ENCODE data around the gene SERPINA12.
A peak's percentile ranks its signal among the peaks of the same experiment; 100 is the strongest.

Gene SERPINA12

DNA sequence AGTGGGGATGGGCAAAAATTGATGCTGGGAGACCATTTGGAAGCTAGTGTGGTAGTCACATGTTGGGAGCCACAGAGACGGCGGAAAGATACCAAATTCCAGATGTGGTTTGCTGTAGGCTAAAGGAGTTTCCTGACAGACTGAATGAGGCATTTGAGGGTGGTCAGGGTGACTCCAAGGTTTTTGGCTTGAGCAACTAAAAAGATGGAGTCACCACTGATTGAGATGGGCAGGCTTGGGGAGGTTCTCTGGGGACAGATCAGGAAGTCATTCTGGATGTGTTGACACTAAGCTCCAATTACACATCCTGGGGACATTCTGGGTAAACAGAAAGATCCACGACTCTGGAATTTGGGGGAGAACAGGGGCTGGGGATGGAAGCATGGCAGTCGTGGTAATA lies 17.8 kb downstream of the SERPINA12 start:
- no peak for DNase-seq (ENCODE audit: low read depth)
- no peak for TF ChIP-seq CTCF (IDR thresholded peaks at IDR 0.05; ENCODE audit: low read length, missing control alignments)
- H3K4me3 ChIP-seq (replicated peaks; ENCODE audit: low read depth, low read length) = no peak overlapping the region

- no peak for DNase-seq (ENCODE audit: low read depth)
- no peak overlapping the region for H3K4me3 ChIP-seq (replicated peaks; ENCODE audit: low read depth, low read length)
- no peak for TF ChIP-seq CTCF (IDR thresholded peaks at IDR 0.05; ENCODE audit: low read length, missing control alignments)
These were observed 19.9 kb downstream of the SERPINA12 start for GRCh38 chr14:94489336-94489735.

GRCh38 chr14:94486883-94487282 lies 22.4 kb downstream of the SERPINA12 start:
- H3K4me3 ChIP-seq (replicated peaks; ENCODE audit: low read depth, low read length) = no peak overlapping the region
- DNase-seq (ENCODE audit: low read depth) = no peak
- TF ChIP-seq CTCF (IDR thresholded peaks at IDR 0.05; ENCODE audit: low read length, missing control alignments) = no peak

GRCh38 chr14:94485944-94486841 lies 23.1 kb downstream of the SERPINA12 start:
- peak overlapping the region; percentile 24 for H3K4me3 ChIP-seq (replicated peaks; ENCODE audit: low read depth, low read length)
- DNase-seq (ENCODE audit: low read depth) = peak; percentile 58
- peak; percentile 99 for TF ChIP-seq CTCF (IDR thresholded peaks at IDR 0.05; ENCODE audit: low read length, missing control alignments)

- no peak overlapping the region for H3K4me3 ChIP-seq (replicated peaks; ENCODE audit: low read depth, low read length)
- DNase-seq (ENCODE audit: low read depth) = no peak
- no peak for TF ChIP-seq CTCF (IDR thresholded peaks at IDR 0.05; ENCODE audit: low read length, missing control alignments)
These were observed 24.8 kb downstream of the SERPINA12 start for GRCh38 chr14:94484481-94484880.

- no peak for TF ChIP-seq CTCF (IDR thresholded peaks at IDR 0.05; ENCODE audit: low read length, missing control alignments)
- H3K4me3 ChIP-seq (replicated peaks; ENCODE audit: low read depth, low read length) = no peak overlapping the region
- peak; percentile 20 for DNase-seq (ENCODE audit: low read depth)
These were observed 25.5 kb downstream of the SERPINA12 start for GRCh38 chr14:94483729-94484275.
